ENCODE measurements around the gene LDAF1.

DNA sequence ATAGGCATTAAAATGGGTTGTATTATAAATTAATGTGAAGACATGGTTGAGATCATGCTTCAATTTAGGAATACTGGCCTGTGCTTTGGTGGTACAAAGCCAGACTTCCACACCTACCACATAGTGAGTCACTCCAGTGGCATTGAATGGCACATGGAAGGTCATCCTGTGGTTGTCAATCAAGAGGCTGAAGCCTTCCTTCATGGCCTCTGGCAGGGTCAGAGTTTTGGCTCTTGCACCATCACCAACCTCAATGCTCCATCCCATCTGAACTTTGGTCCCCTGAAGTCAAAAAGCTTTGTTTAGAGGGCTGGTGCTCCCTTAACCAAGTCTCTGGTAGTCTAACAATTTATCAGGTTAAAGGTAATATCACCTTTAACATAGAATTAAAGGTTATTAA is 46.8 kb downstream of the LDAF1 start:
- no peak for TF ChIP-seq EP300 (IDR thresholded peaks at IDR 0.05)
- no peak for TF ChIP-seq CTCF (IDR thresholded peaks at IDR 0.05)
- TF ChIP-seq POLR2A (IDR thresholded peaks at IDR 0.05): no peak
